22Rv1 (cell line): ENCODE data around the gene CACNB4.

ENCODE experiments used
- H3K27ac ChIP-seq: fragments of 450-650 bp; 2 replicates; pipeline ENCODE4 v1.5.1; 2017
- ZFX ChIP-seq: fragments of 450-650 bp; IDR thresholded peaks from 2 replicates; pipeline ENCODE4 v1.6.1; 2017; ENCODE audit warnings: antibody characterized with exemption, borderline replicate concordance
- TF ChIP-seq, protein P1 (sequence below): fragments of 450-650 bp; IDR thresholded peaks from 2 replicates; pipeline ENCODE4 v1.5.1; 2017; ENCODE audit warnings: mild to moderate bottlenecking

The CACNB4 gene

DNA sequence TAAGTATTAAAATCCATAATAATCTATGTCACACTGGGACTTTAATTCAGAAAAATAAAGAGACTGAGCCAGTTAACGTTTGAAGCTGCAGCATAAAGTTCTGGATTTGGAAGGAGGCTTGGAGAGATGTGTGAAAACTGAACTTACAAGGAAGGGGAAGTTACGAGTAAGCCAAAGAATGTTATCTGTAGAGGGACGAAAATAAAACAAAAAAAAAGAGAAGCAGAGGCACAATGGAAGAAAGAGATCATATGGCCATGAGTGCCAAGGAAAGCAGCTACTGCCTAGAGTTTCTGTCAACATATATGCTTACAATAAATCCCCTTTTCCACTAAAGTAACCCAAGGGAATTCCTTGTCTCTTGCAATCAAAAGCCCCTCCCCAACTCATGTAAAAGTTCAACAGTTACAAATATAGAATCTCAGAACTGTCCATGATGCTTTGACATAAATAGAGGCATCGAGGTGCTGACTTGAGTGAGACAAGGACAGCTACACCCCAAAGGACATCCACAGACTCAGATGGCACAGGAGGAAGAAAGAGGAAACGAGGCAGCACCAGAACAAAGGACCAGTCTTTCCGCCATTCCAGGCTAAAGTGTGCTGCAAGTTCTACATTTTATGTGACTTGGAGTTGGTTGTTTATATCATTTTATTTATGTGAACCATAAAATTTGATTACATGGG lies 254.5 kb downstream of the CACNB4 start:
- H3K27ac ChIP-seq, result no peak overlapping the region
- TF ChIP-seq ZFX, result no peak
- TF ChIP-seq, protein P1, sequence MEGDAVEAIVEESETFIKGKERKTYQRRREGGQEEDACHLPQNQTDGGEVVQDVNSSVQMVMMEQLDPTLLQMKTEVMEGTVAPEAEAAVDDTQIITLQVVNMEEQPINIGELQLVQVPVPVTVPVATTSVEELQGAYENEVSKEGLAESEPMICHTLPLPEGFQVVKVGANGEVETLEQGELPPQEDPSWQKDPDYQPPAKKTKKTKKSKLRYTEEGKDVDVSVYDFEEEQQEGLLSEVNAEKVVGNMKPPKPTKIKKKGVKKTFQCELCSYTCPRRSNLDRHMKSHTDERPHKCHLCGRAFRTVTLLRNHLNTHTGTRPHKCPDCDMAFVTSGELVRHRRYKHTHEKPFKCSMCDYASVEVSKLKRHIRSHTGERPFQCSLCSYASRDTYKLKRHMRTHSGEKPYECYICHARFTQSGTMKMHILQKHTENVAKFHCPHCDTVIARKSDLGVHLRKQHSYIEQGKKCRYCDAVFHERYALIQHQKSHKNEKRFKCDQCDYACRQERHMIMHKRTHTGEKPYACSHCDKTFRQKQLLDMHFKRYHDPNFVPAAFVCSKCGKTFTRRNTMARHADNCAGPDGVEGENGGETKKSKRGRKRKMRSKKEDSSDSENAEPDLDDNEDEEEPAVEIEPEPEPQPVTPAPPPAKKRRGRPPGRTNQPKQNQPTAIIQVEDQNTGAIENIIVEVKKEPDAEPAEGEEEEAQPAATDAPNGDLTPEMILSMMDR, result no peak

DNA sequence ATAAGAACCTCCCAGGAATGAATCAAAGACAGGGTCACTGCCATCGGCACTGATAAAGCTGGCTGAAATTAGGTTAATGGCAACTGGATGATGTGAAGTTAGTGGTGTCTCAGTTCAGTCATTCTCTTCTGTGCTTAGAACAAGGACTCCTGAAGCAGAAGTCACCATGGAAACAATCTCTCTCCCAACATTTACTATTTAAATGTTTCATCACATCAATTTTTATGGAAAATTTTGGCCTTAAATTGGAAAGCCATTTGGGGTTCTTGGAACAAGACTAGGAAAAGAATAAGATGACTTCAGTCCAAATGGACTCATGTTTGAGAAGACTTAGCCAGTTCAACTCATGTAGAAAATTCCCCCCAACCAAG lies 255.2 kb downstream of the CACNB4 start:
- H3K27ac ChIP-seq, result no peak overlapping the region
- TF ChIP-seq, protein P1, result no peak
- no peak for TF ChIP-seq ZFX

DNA sequence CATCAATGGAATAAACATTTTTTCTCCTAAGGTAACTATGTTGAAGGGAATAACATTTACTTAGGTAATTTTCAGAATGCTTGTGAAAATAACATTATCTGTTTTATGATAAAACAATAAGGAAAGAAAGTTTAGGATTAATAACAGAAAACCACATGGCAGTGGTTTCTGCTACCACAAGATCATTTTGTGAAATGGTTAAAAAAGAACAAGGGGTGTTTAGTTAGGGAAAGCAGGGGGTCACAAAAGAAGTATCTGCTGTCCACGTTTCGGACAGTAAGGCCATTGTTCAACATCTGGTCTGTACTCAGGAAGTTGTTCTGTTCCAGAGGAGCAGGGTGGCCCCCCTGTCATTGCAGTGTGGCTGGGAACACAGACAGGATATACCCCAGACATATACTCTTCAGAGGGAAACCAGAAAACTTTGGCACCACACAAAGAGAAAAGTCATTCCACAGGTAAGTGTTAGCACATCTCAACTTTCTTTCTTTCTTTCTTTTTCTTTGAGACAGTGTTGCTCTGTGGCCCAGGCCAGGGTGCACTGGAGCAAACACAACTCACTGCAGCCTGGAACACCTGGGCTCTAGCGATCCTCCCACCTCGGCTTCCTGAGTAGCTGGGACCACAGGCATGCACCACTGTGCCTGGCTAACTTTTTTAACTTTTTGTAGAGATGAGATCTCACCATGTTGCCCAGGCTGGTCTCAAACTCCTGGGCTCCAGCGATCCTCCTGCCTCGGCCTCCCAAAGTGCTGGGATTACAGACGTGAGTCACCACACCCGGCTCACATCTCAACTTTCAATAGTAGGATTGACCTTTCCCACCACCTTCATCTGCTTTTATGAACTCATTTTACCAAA lies 255.8 kb downstream of the CACNB4 start:
- H3K27ac ChIP-seq, result no peak overlapping the region
- TF ChIP-seq, protein P1, result no peak
- no peak for TF ChIP-seq ZFX

DNA sequence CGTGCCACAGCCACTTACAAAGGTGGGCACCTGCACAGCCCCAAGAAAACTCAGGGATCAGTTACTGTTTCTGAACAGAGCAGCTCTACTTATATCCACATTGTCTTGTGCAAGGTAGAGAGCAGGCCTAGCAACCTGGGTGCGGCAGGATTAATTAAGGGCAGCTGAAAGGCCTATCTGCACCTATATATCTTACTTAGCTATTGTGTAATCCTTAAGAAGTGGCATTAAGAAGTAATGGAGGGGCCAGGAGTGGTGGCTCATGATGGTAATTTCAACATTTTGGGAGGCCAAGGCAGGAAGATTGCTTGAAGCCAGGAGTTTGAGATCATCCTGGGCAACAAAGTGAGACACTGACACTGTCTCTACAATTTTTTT lies 257.8 kb downstream of the CACNB4 start:
- TF ChIP-seq, protein P1, result no peak
- no peak for TF ChIP-seq ZFX
- no peak overlapping the region for H3K27ac ChIP-seq

DNA sequence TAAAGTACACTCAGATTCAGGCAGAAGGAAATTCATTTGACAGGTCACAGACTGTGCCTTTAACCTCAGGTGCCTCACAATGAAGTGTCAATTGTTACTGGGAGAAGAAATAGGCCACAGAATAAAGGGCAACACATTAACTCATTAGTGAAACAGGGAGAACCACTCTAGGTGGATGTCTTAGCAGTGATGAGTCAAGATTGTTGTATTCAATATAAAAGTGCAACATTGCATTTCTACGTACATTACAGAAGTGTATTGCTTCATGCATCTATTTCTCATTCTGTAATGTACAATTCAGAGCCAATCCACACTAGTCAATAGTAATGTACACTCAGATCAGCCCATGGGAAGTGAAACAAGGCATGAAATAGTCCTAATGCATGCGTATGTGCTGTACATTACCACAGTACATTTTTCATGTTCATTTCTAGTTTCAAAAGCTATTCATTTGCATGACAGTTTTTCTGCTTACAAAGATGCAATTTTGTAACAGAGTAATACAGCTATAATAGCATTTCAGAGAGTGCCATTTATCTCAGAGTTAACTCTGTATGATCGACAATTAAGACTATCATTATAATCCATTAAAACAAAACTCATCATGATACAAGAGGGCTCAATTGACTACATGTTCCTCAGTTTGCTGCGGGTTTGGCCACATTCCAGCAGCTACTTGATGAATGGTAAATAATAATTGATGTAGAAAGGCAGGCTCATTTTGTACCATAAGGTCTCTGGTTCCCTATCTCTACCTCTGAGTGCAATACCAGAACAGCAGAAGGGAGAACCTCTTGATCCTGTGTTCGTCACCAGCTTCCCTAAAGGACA lies 258.4 kb downstream of the CACNB4 start:
- H3K27ac ChIP-seq, result no peak overlapping the region
- TF ChIP-seq, protein P1, result no peak
- no peak for TF ChIP-seq ZFX

DNA sequence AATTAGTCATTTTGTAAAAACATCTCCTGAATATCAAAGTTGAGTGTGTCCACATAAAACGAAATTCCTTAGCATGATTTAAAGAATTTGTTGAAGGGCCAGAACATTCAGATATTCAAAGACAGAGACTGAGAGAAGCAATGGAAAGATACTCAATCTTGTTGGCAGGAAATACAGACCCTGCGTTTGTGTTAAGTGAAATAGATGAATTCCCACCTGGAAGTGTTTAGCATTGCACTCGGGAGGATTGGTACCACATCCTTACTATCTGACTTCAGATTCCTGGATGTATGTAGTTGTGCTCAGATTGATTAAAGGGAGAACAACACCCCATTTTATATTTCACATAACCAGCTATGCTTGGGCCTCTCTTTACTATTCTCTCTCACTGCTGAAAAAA lies 260.9 kb downstream of the CACNB4 start:
- H3K27ac ChIP-seq, result no peak overlapping the region
- TF ChIP-seq, protein P1, result no peak
- no peak for TF ChIP-seq ZFX

DNA sequence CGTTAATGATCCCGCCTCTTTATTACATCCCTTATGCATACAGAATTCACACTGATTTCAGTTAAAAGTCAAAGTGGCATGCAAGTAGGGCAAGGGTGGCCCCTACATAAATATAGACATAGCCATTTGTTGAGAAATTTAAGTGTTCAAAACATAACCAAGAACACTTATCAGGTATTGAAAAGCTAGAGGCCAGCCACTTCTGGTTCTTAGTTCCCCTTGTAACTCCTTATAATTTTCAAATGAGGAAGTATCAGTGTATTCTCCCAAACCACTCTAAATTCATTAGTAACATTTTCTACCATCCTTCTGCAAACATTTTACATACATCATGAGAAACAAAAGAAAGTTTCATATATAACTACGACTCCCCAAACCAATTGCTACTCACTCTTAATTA lies 264.9 kb downstream of the CACNB4 start:
- no peak overlapping the region for H3K27ac ChIP-seq
- TF ChIP-seq, protein P1, result no peak
- no peak for TF ChIP-seq ZFX
